ENCODE results near the gene SPON1.

Gene SPON1

DNA sequence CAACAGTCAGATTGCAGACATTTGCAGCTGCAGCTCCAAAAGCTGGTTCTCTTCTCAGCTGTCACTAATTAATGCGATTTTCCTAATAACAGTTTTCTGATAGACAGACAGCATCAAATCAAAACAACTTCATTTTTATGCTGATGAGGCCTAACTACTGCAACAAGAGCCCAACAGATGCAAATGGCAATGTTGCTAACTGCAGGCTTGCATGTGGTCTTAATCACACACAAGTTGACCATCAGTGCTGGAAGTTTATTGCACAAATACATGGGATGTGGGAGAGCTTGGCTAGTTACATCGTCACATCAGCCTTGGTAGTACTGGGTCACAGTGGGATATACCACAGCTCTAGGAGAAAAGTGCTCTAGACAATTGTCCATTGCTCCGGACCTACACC, 99.2 kb downstream of the SPON1 start:
- TF ChIP-seq, protein P1, sequence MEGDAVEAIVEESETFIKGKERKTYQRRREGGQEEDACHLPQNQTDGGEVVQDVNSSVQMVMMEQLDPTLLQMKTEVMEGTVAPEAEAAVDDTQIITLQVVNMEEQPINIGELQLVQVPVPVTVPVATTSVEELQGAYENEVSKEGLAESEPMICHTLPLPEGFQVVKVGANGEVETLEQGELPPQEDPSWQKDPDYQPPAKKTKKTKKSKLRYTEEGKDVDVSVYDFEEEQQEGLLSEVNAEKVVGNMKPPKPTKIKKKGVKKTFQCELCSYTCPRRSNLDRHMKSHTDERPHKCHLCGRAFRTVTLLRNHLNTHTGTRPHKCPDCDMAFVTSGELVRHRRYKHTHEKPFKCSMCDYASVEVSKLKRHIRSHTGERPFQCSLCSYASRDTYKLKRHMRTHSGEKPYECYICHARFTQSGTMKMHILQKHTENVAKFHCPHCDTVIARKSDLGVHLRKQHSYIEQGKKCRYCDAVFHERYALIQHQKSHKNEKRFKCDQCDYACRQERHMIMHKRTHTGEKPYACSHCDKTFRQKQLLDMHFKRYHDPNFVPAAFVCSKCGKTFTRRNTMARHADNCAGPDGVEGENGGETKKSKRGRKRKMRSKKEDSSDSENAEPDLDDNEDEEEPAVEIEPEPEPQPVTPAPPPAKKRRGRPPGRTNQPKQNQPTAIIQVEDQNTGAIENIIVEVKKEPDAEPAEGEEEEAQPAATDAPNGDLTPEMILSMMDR (IDR thresholded peaks at IDR 0.05; ENCODE audit: low read depth, low read length): no peak
- no peak for DNase-seq (ENCODE audit: low read depth in 2 of 2)

DNA sequence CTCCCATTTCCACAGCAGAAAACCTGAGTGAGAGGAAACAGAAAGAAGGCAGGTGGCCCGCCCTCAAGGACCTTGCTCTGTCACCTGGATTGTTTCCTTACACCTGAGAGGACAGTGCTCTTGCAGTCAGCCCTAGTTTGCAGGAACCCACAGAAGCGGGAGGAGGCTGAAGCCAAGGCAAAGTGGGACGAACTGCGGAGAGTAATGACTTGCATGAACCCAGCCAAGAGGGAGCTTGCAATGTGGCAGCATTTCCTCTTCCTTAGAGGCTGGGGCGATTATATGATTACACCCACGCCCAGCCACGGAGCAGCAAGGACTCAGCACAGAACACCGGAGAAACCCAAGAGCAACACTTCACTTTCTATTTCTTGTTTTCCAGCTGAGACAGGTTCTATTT, 102.6 kb downstream of the SPON1 start:
- no peak for DNase-seq (ENCODE audit: low read depth in 2 of 2)
- no peak overlapping the region for H3K4me3 ChIP-seq (replicated peaks in 1 of 2; ENCODE audit: low read depth in 2 of 2, low read length in 2 of 2)
- TF ChIP-seq, protein P1 (IDR thresholded peaks at IDR 0.05; ENCODE audit: low read depth, low read length): no peak

More for the DNA sequence above, 99.2 kb downstream of the SPON1 start:
- no peak overlapping the region for H3K4me3 ChIP-seq (replicated peaks in 1 of 2; ENCODE audit: low read depth in 2 of 2, low read length in 2 of 2)

DNA sequence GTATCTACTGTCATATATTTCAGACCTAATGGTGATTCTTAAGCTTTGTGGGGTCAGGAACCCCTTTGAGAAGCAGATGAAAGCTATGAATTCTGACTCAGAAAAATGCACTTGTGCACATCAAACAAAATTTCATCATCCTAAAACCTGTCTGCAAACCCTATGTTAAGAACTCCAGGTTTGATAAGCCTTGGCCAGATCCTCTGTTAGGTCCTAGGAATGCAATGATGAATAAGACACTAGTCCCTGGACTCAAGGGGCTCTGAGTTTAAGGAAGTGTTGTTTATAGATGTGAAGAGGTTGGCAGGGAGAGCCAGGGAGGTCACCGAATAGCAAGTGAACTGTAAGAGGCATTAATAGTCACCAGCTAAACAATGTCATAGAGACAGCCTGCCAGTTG, 103.2 kb downstream of the SPON1 start:
- DNase-seq (ENCODE audit: low read depth in 2 of 2): no peak
- TF ChIP-seq, protein P1 (IDR thresholded peaks at IDR 0.05; ENCODE audit: low read depth, low read length): no peak

DNA sequence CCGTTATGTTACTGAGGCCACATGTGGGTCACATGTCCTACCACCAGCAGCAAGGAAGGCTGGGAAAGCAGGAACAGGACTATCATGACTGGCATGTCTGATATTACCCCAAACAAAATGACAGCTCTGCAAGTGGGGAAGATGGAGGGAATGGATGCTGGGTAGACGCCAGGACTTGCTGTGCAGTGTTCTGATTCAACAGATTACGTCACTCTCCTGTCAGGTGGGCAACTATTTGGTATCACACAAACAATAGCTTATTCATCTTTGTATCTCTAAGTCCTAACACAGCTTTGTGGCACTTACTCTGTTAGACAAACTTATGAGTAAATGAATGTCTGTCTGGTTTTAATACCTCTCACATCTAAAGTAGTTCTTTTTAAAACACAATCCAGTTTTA, 105.2 kb downstream of the SPON1 start:
- DNase-seq (ENCODE audit: low read depth in 2 of 2): no peak
- TF ChIP-seq, protein P1 (IDR thresholded peaks at IDR 0.05; ENCODE audit: low read depth, low read length): no peak
- H3K4me3 ChIP-seq (replicated peaks in 1 of 2; ENCODE audit: low read depth in 2 of 2, low read length in 2 of 2): no peak overlapping the region

More for the DNA sequence above, 103.2 kb downstream of the SPON1 start:
- no peak overlapping the region for H3K4me3 ChIP-seq (replicated peaks in 1 of 2; ENCODE audit: low read depth in 2 of 2, low read length in 2 of 2)

DNA sequence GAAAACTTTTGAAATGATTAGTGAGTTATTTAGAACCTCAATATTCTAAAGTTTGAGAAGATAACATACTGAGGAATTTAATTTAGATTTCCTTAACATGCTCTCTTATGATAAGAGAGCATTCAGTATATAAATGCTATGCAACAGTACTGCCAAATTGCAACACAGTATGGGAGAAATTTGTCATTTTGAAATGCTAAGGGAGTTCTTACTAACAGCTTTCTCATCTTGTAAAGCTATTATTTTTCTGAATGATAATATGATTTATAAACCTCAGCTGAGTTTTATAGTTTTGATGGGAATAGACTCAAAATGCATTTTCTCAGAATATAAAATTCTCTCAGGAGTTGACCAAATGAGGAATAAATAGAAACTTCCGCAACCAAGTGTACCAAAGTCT, 108.4 kb downstream of the SPON1 start:
- no peak overlapping the region for H3K4me3 ChIP-seq (replicated peaks in 1 of 2; ENCODE audit: low read depth in 2 of 2, low read length in 2 of 2)
- TF ChIP-seq, protein P1 (IDR thresholded peaks at IDR 0.05; ENCODE audit: low read depth, low read length): no peak
- DNase-seq (ENCODE audit: low read depth in 2 of 2): peak in 1 of 2 donors; percentile 25

DNA sequence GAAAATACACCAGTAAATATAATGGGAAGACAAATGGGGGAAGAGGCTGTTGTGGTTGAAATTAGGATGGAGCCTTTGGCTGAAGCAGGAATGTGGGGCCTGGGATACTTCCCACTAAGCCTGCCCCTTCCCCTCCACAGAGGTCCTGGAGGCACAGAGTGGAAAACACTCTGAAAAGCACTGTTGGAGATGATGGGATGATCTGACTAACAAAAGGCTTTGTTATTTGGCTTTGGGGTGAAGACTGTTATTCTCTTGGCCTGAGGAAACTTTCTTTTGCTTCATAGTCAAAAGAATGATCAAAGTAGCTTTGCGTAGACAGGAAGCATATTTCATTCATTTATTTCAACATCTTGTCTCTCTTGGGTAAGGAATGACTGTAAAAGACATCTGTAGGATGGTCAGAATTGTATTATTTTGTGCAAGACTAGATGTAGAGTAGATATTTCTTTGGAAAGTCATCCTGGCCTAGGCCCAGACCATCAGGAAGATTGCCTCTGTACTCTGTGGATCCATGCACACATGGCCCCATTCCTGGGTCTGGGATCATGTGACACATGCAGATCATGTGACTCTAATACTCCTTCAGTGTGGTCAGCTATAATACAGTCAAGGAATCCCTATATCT, 111.4 kb downstream of the SPON1 start:
- DNase-seq (ENCODE audit: low read depth in 2 of 2): peak; percentile 11 to 47

More for the DNA sequence above, 111.4 kb downstream of the SPON1 start:
- TF ChIP-seq, protein P1 (IDR thresholded peaks at IDR 0.05; ENCODE audit: low read depth, low read length): no peak
- no peak overlapping the region for H3K4me3 ChIP-seq (replicated peaks in 1 of 2; ENCODE audit: low read depth in 2 of 2, low read length in 2 of 2)

Measured in cardiac fibroblast (primary cell).